ENCODE measurements around the gene NIN. TPM values are rescaled to one million over a fixed set of nuclear protein-coding genes. Genes with fewer than 3 reads are reported as not detected.

NIN gene
- total and polyA plus RNA-seq, 2 of the 4 experiments (the other 2 are of a cell fraction): 15.2 to 98.4 TPM

DNA sequence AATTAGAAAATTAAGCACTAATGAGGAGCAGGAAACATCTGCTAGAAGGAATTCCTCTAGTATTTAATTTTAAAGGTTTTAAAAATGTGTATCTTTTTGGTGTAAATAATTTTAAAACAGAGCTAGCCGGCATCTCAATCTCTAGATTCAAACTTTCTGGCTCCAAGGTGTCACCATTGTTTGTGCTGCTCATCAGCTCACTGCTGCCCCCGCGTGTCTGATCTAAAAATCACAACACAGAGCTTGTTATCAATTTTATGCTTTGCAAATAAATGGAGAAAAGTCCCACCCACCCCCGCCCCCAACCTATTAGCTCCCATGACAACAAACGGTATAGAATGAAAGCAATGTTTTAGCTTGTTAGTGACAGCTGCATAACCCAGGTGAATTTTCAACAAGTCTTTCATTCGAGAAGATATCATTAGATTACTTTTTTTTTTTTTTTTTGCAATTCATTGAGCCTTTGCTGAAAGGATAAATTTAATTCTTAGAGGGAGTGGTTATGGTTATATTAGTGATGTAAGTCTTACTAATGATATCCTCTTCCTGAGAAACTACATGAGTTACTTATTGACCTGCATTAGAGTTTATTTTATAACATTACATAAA is 29.6 kb upstream of the NIN start:
- Histone ChIP-seq H3K27ac (ENCODE audit: insufficient read depth, low read length) (no peak overlapping the region), H3K4me2 (ENCODE audit: low read depth, low read length) (no peak overlapping the region), H4K20me1 (ENCODE audit: insufficient read depth, low read length) (no peaks in the 10 kb centered on the region), H2BK15ac (ENCODE audit: low read depth, low read length) (no peak overlapping the region), H3K4me1 (ENCODE audit: control insufficient read depth, insufficient read depth, low read length) (peaks cover 14% of the 10 kb centered on the region), H3K56ac (ENCODE audit: extremely low read depth, insufficient read depth, low read length) (0 out of 2 replicates have a peak overlapping the region, but pooled peaks have one; percentile 82), H3K23ac (ENCODE audit: low read depth, low read length) (no peak overlapping the region; the same call in 1 of the 2 replicates), H2AK9ac (replicated peaks; ENCODE audit: low read depth, low read length, poor library complexity) (no peak overlapping the region), H3K79me1 (ENCODE audit: low read depth in 1 of 2, low read length in 2 of 2) (0 out of 4 replicates have a peak, but pooled peaks cover 0 to 3% of the 10 kb centered on the region in 2 experiments), H4K8ac (ENCODE audit: low read depth in 2 of 2, low read length in 2 of 2) (peak overlapping the region; percentile 26 to 98; a peak in 2 of 4 replicates), H2AFZ (replicated peaks; ENCODE audit: low read length, poor library complexity) (no peak overlapping the region), H2BK20ac (ENCODE audit: low read depth, low read length) (no peak overlapping the region), H3K4me3 (ENCODE audit: insufficient read depth, low read depth, low read length) (no peak overlapping the region; the same call in 1 of the 2 replicates), H2BK5ac (ENCODE audit: low read depth, low read length, poor library complexity, severe bottlenecking) (peak overlapping the region; percentile 87), H2BK120ac (ENCODE audit: low read depth, low read length) (no peak overlapping the region), H3K14ac (replicated peaks; ENCODE audit: low read depth, low read length) (no peak overlapping the region), H2AK5ac (ENCODE audit: low read depth, low read length) (no peak overlapping the region), H3K18ac (ENCODE audit: low read depth, low read length) (no peak overlapping the region), H3K4ac (ENCODE audit: low read depth, low read length) (no peak overlapping the region), H3K9me1 (ENCODE audit: insufficient read depth, low read length) (no peaks in the 10 kb centered on the region), H3K27me3 (ENCODE audit: control insufficient read depth, insufficient read depth, low read length) (no peaks in the 10 kb centered on the region), H3K36me3 (ENCODE audit: control insufficient read depth, insufficient read depth, low read length) (no peaks in the 10 kb centered on the region), H4K91ac (ENCODE audit: insufficient read depth, low read depth, low read length) (no peak overlapping the region), H4K5ac (ENCODE audit: low read depth, low read length) (no peak overlapping the region), H3K9ac (ENCODE audit: low read depth, low read length) (no peak overlapping the region), H3K9me3 (ENCODE audit: control insufficient read depth, insufficient read depth, low read length) (no peaks in the 10 kb centered on the region)
- BruUV-seq (replicated peaks): no TSS peak
- intact Hi-C loops (cut with micrococcal nuclease) (loop anchor here (1.0 to 10.0 kb wide), 5 partner anchors 30 to 317 kb away; partner anchors contain the start of genes NIN and SAV1), dilution Hi-C loops (cut with HindIII; ENCODE audit: low sequenced_read_pairs, unreplicated experiment) (no loop called here), in situ Hi-C loops (cut with MboI; ENCODE audit: low sequenced_read_pairs) (loop anchor here (5.0 kb wide), 1 partner anchor 63 kb away; no protein-coding TSS in a partner anchor)
- WGBS, 2 experiments (ENCODE audit: extremely low coverage in 2 of 2, insufficient read length in 1 of 2): no CpG with 5 or more reads among the region's 6 CpGs
- TF ChIP-seq RAD21 (IDR thresholded peaks at IDR 0.05; ENCODE audit: low read length) (peak; percentile 80), SMC3 (IDR thresholded peaks at IDR 0.05; ENCODE audit: low read depth, low read length) (peak; percentile 71), MAZ (IDR thresholded peaks at IDR 0.05; ENCODE audit: borderline replicate concordance, low read depth, low read length) (0 out of 2 replicates have a peak, but pooled peaks have one; percentile 4), POLR2A (IDR thresholded peaks at IDR 0.05; ENCODE audit: low read depth, low read length) (no peak)
- TF ChIP-seq, protein P1, sequence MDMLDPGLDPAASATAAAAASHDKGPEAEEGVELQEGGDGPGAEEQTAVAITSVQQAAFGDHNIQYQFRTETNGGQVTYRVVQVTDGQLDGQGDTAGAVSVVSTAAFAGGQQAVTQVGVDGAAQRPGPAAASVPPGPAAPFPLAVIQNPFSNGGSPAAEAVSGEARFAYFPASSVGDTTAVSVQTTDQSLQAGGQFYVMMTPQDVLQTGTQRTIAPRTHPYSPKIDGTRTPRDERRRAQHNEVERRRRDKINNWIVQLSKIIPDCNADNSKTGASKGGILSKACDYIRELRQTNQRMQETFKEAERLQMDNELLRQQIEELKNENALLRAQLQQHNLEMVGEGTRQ (IDR thresholded peaks at IDR 0.05; ENCODE audit: low read depth, low read length): no peak
- TF ChIP-seq, protein P2, sequence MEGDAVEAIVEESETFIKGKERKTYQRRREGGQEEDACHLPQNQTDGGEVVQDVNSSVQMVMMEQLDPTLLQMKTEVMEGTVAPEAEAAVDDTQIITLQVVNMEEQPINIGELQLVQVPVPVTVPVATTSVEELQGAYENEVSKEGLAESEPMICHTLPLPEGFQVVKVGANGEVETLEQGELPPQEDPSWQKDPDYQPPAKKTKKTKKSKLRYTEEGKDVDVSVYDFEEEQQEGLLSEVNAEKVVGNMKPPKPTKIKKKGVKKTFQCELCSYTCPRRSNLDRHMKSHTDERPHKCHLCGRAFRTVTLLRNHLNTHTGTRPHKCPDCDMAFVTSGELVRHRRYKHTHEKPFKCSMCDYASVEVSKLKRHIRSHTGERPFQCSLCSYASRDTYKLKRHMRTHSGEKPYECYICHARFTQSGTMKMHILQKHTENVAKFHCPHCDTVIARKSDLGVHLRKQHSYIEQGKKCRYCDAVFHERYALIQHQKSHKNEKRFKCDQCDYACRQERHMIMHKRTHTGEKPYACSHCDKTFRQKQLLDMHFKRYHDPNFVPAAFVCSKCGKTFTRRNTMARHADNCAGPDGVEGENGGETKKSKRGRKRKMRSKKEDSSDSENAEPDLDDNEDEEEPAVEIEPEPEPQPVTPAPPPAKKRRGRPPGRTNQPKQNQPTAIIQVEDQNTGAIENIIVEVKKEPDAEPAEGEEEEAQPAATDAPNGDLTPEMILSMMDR (conservative IDR thresholded peaks at IDR 0.05; ENCODE audit: low read depth, low read length): peak; percentile 75
- ChIA-PET POLR2A (ENCODE audit: unreplicated experiment) (interaction anchor here (0.6 to 0.8 kb wide), 4 partner anchors 83 to 263 kb away, joined by 3 to 8 read pairs (median 4); partner anchors contain the start of gene SAV1), CTCF (interaction anchor here (0.5 to 3.1 kb wide), 24 partner anchors 9 to 319 kb away, joined by 3 to 31 read pairs (median 3); partner anchors contain the start of gene TRIM9)
- DNase-seq: peak; percentile 81
- peak; percentile 71 for ATAC-seq (ENCODE audit: low read depth)
